Ramos (cell line): ENCODE measurements around the gene PRTG.
"Not testable (repeated sequence)": the region's sequence is repeated elsewhere in the genome, so short reads cannot be mapped to it uniquely, and the experiment has no call there.

Source experiments
- in situ Hi-C: fragments of 300-500 bp; cut with MboI; formaldehyde crosslinking; loops from one replicate; pipeline ENCODE4 v1.14.3; 2022; ENCODE audit warnings: low sequenced_read_pairs; ENCODE audit not compliant: unreplicated experiment

Gene PRTG

GRCh38 chr15:55750706-55751105 is 7.8 kb upstream of the PRTG start:
- in situ Hi-C loops, result no loop called here

DNA sequence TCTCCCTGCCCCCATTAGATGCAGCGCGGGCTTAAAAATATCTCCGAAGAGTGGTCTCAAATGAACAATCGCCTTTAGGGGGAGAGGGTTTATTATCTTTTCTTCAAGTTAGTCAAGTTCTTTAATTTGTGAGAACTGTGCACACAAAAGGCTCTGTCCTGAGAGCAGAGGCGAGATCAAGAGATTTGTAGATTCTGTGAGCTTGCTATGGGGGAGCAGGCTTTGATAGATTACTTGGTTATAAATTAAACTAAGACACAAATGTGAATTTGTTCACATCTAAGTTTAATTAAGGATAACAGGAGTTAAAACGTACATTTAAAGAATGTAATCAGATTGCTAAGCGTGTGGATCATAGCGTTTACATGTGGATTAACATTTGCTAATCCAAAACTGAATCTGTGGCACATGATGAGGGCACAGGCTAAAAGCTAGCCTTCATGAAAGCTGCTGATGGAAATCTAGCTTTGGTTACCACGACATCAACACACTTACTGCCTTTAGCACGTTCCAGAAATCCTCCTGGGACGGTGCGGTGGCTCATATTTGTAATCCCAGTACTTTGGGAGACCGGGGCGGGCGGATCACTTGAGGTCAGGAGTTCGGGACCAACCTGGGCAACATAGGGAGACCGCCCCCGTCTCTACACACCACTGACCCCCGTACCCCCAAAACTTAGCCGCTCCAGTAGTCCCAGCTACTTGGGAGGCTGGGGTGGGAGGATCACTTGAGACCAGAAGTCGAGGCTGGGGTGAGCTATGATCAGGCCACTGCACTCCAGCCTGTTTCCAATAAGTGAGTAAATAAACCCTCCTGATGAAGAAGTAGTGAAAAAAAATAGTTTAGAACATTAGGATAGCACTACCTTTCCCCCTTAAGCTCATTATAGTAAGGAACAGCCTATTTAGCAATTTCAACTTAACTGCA is 1.0 kb upstream of the PRTG start:
- in situ Hi-C loops, result no loop called here

DNA sequence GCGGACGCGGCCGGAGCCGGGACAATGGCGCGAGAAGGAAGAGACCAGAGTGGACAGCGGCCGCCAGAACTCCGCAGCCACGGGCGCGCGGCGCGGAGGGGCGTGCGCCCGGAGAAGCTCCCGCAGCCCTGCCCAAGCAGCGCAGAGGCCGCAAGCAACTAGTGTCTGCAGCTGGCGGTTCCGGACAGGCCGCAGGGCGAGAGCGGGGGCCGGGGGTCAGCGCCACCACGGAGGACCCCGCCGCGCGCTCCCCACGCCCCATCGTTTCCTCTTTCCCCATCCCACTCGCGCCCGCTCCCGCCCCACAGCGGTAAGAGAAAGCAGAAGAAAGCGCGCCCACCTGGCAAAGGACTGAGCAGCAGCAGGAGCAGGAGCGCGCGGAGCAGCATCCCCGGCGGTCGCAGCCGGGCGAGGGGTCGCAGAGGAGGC is 440 bp downstream of the PRTG start:
- in situ Hi-C loops, result no loop called here

DNA sequence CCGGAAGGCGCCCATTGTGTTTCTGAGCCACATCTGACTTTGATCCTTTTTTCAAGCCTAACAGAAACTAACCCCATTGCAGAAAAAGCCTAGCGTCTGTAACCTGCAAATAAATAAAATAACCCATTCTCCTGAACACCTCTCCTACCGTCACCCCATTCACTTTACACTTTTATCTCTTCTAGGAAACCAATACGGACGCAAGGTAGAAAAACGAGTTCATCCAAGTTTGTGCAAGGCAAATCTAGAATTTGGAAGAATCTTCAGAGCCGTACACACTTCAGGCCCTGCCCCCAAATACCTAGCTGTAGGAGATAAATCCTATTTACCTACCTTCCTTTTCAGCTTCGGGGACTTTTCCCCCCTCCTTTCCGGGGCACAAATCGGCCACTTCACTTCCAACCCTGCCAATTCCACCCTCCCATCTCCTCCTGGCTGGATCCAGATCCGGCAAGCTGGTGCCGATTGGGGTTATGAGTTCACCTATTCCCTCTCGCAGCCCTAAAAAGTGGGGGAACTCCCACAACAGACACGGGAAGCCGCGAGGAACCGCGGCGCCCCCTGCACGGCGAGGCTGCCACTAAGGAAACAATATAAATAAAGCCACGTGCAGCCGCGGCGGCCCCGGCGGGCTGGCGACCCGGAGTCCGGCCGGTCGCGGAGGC is 987 bp downstream of the PRTG start:
- in situ Hi-C loops, result no loop called here

DNA sequence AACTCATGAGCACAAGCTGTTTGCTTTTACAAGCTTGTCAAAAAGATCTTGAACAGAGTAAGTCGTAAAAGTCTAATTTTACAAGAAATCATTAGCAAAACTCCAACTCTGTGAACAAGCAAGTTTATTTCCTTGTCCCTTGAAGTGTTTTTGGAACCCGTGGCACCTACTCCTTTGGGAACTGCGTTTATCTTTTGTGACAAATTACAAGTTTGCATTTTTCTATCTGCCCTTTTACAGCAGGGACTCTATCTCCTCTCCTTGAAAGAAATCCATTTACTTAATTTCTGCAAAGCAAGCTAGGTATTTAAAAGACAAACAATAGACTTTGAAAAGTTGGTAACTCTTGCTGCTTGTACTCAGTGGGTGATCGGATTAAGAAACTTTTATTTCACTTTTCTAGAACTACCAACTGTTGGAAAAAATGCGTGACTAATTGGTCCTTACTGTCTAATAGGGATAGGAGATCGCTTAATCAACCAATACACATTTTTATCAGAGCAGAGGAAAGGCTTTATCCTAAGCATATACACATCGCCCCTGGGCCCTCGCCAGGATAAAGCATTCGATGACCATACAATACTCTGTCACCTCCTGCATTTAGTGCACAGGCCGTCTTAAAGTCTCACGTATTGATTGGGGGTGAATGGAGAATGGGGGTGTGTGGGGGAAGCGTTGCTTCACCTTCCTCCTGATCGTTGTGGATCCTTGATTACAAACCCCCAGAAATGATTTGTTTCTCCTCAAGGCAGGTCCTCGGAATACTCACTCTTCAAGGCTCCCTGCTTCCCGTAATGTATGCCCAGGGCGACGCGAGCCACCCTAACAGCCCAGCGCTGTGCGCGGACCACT is 1.7 kb downstream of the PRTG start:
- in situ Hi-C loops, result no loop called here

- in situ Hi-C loops, result no loop called here
Measured at GRCh38 chr15:55740359-55740878, 2.5 kb downstream of the PRTG start.

DNA sequence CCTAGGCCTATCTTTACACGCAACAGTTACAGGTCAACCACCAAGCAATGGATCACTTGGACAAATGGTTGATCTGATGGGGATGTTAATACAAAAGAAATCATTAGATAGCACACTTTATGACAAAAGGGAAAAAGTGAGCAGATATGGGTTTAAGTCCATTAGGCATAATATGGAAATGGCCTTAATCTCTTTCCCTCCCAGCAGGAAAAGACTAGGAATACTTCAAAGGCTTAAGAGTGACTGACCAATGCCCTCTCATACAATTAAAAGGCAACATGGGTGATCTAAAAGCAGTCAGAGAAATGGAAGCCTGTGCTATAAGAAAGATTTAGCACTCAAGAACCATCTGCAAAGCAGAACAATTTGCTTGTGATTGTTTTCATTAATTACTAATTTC is 3.3 kb downstream of the PRTG start:
- in situ Hi-C loops, result no loop called here

- in situ Hi-C loops, result no loop called here
Measured at GRCh38 chr15:55738715-55739114, 4.2 kb downstream of the PRTG start.

GRCh38 chr15:55737373-55737772 is 5.6 kb downstream of the PRTG start:
- in situ Hi-C loops, result no loop called here

- in situ Hi-C loops, result no loop called here
Measured at GRCh38 chr15:55736756-55737155, 6.2 kb downstream of the PRTG start.

- in situ Hi-C loops, result no loop called here
Measured at GRCh38 chr15:55734641-55735040, 8.3 kb downstream of the PRTG start.

GRCh38 chr15:55733461-55733860 is 9.5 kb downstream of the PRTG start:
- in situ Hi-C loops, result not testable (repeated sequence)

GRCh38 chr15:55721554-55722185 is 21.3 kb downstream of the PRTG start:
- in situ Hi-C loops, result no loop called here

DNA sequence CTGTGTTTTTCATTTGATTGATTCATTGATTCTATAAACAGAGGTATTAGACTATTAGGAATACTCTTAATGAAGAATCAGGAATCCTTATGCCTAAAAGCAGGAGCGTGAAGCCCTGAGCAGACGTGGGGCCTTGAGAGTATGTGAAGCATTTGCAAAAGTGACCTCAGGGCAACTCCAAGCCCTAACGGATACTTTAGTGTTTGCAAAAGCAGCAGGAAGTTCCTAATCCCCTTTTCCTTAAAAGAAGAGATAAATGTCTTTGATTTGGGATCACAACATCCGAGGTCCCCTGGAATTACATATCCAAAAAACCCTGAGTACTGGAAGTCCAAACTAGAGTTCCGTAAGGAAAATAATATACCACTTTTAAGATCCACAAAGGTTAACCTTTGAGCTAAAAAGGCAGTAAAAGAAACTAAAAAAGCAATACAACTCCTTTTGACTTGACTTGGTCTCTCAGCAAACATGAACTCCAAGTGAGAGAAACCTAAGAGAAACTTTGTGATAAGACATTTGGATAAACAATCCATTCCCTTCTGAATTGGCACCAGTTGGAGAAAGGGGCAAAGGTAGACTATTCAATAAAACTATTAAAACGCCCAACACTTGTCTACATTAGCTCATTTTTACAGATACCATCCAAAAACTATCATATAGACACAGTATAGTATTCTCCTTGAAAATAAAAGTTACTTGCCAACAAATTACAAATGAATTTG is 27.4 kb downstream of the PRTG start:
- in situ Hi-C loops, result no loop called here

- in situ Hi-C loops, result no loop called here
Measured at GRCh38 chr15:55714064-55714463, 28.9 kb downstream of the PRTG start.

DNA sequence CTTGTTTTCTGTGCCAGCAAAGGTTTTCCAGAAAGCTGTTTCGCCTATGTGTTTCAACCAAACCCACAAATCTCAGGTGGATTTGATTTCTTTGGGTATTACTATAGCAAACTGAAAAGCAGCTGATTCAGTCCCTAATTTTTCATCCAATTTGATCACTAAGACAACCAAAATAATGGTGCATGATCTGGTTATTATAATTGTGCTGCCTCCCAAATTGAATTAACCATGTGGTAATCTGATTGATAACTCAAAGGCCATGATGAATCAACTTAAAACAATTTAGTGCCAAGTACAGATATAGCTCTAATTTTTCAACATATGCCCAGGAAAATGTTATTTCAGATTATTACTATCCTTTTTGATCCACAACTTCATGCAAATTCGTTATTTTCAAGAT is 30.6 kb downstream of the PRTG start:
- in situ Hi-C loops, result no loop called here

DNA sequence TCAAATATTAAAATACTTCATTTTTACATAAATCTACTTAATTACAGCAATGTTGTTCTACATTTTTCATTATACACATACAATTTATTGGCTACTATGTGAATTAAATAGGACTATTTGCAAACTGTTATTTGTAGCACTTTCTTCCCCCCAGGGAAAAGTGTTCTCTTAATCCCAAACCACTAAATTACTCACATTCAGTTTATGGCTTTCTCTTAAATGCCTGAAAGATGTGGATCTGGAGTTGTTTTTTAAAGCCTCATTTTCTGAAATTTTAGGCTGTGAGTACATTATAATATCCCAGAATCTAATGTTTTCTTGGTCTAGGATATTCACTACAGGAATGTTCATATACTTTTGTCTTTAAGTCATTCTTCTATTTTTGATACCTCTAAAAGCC is 32.7 kb downstream of the PRTG start:
- in situ Hi-C loops, result no loop called here

DNA sequence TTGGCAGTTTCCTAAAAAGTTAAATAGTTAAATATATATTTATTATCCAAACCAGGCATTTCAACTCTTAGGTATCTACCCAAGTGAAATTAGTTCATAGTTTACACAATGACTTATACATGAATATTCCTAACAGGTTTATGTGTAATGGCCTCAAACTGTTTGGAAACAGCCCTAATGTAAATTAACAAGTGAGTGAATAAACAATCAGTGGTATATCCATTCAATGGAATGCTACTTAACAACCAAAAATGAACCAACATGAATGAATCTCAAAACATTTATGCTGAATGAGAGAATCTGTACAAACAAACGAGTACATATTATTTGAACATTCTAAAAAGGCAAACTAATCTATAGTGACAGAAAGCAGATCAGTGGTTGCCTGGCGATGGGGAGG is 33.5 kb downstream of the PRTG start:
- in situ Hi-C loops, result no loop called here

DNA sequence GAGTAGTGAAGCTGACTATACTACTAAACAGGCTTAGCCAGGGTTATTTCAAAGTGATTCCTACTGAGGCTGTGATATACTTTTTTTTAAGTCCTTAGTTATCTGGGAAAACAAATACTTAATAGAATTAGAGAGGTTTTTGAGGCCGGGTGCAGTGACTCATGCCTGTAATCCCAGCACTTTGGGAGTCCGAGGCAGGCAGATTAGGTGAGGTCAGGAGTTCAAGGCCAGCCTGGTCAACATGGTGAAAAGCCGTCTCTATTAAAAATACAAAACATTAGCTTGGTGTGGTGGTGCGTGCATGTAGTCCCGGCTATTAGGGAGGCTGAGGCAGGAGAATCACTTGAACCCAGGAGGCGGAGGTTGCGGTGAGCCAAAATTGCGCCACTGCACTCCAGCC is 34.2 kb downstream of the PRTG start:
- in situ Hi-C loops, result no loop called here
